ENCODE data around the gene LAMB1.
A peak's percentile ranks its signal among the peaks of the same experiment; 100 is the strongest.

The LAMB1 gene

DNA sequence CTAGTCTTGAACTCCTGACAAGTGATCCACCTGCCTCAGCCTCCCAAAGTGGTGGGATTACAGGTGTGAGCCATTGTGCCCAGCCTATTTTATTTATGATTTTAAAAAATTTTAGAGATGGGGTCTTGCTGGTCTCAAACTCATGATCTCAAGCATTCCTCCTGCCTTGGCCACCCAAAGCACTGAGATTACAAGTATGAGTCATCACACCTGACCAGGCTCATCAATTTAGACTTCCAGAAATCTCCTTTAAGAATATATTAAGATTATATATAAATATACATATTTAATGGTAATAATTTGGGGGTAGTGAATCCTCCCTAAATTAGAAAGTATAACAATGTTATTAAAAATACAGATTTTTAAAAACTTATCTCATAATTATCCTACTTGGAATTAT, 29.1 kb downstream of the LAMB1 start:
- no peak for DNase-seq (ENCODE audit: low read depth)
- no peak for TF ChIP-seq CTCF (IDR thresholded peaks at IDR 0.05; ENCODE audit: insufficient read depth, low read depth, low read length, missing control alignments)
- H3K4me3 ChIP-seq (ENCODE audit: low read length): no peak overlapping the region

- DNase-seq (ENCODE audit: low read depth): peak; percentile 92
- H3K4me3 ChIP-seq (ENCODE audit: low read length): no peak overlapping the region
- TF ChIP-seq CTCF (IDR thresholded peaks at IDR 0.05; ENCODE audit: insufficient read depth, low read depth, low read length, missing control alignments): no peak
These were observed 30.0 kb downstream of the LAMB1 start for GRCh38 chr7:107972941-107973376.

GRCh38 chr7:107972075-107972482, 30.9 kb downstream of the LAMB1 start:
- H3K4me3 ChIP-seq (ENCODE audit: low read length): no peak overlapping the region
- no peak for DNase-seq (ENCODE audit: low read depth)
- no peak for TF ChIP-seq CTCF (IDR thresholded peaks at IDR 0.05; ENCODE audit: insufficient read depth, low read depth, low read length, missing control alignments)

GRCh38 chr7:107971613-107972012, 31.3 kb downstream of the LAMB1 start:
- peak; percentile 64 for DNase-seq (ENCODE audit: low read depth)
- H3K4me3 ChIP-seq (ENCODE audit: low read length): no peak overlapping the region
- TF ChIP-seq CTCF (IDR thresholded peaks at IDR 0.05; ENCODE audit: insufficient read depth, low read depth, low read length, missing control alignments): no peak

DNA sequence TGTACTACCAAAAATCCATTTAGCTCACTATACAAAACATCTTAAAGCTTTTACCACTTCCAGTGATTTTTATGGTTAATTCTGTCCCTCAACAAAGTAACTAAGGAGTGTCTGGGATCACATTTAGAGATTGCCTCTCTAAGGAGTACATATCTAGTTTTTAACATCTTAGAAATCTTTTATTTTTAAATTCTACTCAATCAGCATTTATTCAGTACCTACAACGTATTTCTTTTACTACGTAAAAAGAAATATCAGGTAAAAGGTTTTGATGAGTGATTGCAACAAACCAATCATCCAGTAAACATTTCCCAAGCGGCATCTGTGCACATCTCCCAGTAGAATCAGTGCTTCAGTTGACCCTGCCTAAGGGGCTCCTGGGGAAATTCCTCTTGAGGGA, 31.9 kb downstream of the LAMB1 start:
- DNase-seq (ENCODE audit: low read depth): no peak
- TF ChIP-seq CTCF (IDR thresholded peaks at IDR 0.05; ENCODE audit: insufficient read depth, low read depth, low read length, missing control alignments): no peak
- H3K4me3 ChIP-seq (ENCODE audit: low read length): no peak overlapping the region

GRCh38 chr7:107969856-107970255, 33.1 kb downstream of the LAMB1 start:
- DNase-seq (ENCODE audit: low read depth): no peak
- no peak overlapping the region for H3K4me3 ChIP-seq (ENCODE audit: low read length)
- no peak for TF ChIP-seq CTCF (IDR thresholded peaks at IDR 0.05; ENCODE audit: insufficient read depth, low read depth, low read length, missing control alignments)

DNA sequence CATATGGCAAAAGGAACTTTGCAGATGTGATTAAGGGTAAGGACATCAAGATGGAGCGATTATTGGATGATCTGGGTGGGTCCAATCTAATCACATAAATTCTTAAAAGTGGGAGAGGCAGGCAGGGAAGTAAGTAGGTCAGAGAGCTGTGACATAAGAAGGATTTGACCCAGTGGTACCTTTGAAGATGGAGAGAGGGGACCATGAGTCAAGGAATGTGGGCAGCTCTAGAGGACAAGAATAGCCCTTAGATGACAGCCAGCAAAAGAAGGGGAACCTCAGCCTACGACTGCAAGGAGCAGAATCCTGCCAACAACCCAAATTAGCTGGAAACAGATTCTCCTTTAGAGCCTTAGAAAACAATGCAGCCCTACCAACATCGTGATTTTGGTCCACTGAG, 34.5 kb downstream of the LAMB1 start:
- no peak overlapping the region for H3K4me3 ChIP-seq (ENCODE audit: low read length)
- TF ChIP-seq CTCF (IDR thresholded peaks at IDR 0.05; ENCODE audit: insufficient read depth, low read depth, low read length, missing control alignments): no peak
- DNase-seq (ENCODE audit: low read depth): no peak
